Measurements from ENCODE around the gene ZACN.

DNA sequence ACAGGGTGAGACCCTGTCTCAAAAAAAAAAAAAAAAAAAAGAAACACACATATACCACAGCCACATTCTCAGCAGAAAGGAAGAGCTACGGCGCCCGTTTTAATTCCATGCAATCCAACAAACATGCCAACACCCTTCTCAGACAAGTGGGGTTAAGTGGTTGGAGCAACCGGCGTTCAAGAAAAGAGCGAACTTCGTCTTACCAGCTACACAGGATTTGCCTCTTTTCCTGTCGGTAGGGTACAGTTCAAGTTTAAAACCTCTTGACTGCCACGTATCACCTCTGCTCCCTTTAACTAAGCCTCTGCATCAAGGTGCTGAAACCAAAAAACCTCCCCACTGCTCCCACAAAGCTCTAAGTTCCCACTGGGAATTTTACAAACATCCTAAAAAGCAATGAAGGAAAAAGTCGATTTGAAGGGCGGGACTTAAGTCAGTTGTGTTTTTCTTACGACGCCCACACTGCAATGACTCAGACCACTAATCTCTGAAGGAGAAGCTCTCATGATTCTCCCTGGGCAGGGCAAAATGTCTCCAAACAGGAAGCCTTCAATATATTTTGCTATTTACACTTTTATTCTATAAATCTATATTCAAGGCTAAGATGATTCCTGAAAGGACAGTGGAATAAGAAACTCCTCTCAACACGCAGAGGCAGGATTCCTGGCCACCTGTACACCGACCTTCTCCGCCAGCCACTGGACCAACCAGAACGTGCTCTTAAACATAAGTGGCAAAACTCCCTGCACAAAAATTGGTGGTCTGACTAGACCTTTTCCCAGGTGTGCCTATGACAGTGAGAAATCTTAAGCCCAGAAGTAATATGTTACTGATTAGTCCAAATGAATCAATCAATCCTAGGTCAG, 25.5 kb upstream of the ZACN start:
- TF ChIP-seq, protein P1, sequence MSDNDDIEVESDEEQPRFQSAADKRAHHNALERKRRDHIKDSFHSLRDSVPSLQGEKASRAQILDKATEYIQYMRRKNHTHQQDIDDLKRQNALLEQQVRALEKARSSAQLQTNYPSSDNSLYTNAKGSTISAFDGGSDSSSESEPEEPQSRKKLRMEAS (IDR thresholded peaks at IDR 0.05; ENCODE audit: insufficient read depth, insufficient read length), result no peak
- no peak for TF ChIP-seq EZH2 (IDR thresholded peaks at IDR 0.05; ENCODE audit: borderline replicate concordance, low read depth, low read length, severe bottlenecking)

Data from endothelial cell of umbilical vein (primary cell).